GM10266 (cell line): Measurements from ENCODE around the gene NOS1AP.

ENCODE experiments used
- DNase-seq: peaks from one replicate; pipeline ENCODE4 v3.0.0; 2012; ENCODE audit errors: extremely low spot score
- TF ChIP-seq, protein P1 (sequence below): IDR thresholded peaks from 2 replicates; pipeline ENCODE4 v1.5.1; 2012; ENCODE audit warnings: mild to moderate bottlenecking, low read depth; ENCODE audit not compliant: control insufficient read depth, insufficient read depth; ENCODE audit errors: missing control alignments

Gene NOS1AP

DNA sequence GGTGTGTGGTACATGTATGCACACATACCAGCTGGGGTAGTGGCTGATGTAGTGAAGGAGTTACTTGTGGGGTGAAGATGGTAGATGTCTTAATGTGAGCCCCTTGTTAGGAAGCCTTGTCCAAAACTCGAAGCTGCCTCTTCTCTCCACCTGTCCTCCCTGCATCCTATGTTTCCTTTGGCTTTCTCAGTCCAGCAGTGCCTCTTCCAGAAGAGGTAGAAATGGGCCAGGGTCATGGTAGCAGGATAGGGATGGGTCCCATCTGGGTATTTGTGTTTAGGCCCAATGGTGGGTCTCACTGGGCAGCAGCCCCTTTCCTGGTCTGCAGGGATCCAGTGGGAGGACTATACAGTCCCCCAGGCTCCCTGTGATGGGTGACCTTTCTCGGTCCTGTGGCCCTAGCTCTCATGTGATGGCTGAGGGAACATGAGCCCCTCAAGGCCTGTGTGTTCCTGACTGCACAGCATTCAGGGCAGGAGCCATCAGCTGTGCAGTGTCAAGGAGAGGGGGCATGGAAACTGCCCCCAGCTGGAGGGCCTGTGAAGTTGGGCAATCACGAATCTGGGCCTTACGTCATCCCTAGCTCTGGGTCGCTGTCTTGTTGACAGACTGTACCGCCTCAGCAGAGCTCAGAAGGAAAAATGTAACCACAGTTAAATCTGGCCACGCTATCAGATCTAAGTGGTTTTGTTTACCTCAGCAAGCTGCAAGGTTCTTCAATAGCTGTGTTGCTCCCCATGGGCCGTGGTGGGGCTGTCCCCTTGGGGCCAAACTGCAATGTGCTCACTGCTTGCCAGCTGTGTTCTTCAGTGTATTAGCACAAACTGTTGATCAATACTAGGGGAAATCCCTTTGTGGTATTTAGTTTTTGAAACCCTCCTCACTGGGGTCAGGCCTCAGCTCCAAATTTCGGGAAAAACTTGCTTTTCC is 82.7 kb downstream of the NOS1AP start:
- TF ChIP-seq, protein P1, sequence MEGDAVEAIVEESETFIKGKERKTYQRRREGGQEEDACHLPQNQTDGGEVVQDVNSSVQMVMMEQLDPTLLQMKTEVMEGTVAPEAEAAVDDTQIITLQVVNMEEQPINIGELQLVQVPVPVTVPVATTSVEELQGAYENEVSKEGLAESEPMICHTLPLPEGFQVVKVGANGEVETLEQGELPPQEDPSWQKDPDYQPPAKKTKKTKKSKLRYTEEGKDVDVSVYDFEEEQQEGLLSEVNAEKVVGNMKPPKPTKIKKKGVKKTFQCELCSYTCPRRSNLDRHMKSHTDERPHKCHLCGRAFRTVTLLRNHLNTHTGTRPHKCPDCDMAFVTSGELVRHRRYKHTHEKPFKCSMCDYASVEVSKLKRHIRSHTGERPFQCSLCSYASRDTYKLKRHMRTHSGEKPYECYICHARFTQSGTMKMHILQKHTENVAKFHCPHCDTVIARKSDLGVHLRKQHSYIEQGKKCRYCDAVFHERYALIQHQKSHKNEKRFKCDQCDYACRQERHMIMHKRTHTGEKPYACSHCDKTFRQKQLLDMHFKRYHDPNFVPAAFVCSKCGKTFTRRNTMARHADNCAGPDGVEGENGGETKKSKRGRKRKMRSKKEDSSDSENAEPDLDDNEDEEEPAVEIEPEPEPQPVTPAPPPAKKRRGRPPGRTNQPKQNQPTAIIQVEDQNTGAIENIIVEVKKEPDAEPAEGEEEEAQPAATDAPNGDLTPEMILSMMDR, result no peak
- DNase-seq, result peak; percentile 59

DNA sequence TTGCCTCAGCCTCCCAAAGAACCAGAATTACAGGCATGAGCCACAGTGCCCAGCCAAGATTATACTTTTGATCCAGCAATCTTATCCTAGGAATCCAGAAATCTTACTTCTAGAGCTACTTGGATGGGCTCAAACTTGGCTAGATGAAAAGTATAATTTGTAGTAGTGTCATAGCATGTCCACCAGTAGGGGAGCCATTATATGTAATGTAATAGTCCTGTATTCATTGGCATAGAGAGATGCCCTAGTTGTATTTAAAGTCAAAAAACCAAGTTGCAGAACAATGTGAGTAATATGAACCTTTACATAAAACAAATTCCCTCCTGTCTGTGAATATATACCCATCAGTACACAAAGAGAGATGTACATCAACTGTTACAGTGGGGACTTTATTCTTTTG is 83.9 kb downstream of the NOS1AP start:
- TF ChIP-seq, protein P1, result no peak
- DNase-seq, result no peak

DNA sequence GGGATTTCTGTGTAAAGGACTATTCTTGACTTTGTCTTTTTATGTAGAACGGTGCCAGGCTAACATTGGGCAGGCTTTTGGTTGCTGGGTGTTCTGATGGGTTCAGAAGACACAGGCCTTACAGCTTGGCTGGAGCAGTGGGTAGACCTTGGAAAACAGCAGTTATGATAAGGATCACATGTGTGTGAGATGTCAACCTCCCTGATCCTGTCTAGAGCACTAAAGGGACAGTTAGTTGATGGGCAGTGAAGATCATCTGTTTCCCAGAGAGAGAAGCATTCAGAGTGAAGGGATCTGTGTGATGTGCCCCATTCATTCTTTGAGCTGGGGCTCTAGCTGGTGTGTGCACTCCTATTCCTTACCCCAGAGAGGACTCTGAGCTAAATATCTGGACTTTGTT is 88.0 kb downstream of the NOS1AP start:
- TF ChIP-seq, protein P1, result no peak
- DNase-seq, result no peak

DNA sequence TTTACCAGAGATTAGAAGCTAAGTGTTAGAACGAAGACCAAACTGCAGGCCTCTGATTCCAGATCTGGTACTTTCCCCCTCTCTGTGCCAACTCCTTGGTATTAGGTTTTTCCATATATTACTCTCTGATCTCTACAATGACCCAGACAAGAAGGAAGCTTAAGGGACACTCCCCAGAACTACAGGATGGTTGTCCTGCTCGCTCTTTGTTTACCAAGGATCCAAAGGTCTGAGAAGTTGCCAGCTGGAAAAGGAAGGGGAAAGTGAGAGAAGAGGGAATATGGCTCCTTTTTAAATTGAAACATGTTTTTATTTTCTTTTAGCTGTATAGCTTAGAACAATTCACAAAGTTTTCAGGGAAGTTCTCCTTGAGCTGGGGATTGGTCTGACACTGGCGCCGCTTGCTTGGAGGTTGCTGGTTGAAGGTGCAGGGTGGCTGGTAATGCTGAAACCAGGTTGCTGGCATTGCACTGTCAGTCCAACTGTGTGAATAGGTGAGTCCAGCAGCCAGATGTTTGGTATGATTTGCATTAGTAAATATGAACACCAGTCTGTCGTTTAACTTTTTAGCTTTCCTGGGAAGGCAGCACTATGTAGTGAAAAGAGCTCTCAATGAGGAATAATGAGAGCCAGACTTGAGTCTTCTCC is 89.3 kb downstream of the NOS1AP start:
- DNase-seq, result no peak
- TF ChIP-seq, protein P1, result no peak

DNA sequence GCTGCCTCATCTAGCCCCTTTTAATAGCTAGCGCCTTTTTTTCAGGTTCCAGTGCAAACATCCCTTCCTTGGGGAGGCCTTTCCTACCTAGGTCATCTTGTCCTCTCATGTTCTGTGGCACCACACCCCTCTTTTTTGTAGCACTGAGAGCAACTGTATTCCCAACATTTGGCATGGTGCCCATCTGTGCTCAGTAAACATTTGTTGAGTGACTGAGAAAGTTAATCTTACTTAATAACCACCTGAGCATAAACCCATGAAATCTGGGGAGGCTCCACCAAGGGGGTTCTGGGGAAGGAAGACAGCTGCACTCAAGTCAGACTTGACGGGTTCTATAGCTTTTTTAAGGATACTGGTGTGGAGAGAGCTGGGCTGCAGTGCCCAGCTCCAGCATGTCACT is 90.0 kb downstream of the NOS1AP start:
- TF ChIP-seq, protein P1, result no peak
- no peak for DNase-seq

DNA sequence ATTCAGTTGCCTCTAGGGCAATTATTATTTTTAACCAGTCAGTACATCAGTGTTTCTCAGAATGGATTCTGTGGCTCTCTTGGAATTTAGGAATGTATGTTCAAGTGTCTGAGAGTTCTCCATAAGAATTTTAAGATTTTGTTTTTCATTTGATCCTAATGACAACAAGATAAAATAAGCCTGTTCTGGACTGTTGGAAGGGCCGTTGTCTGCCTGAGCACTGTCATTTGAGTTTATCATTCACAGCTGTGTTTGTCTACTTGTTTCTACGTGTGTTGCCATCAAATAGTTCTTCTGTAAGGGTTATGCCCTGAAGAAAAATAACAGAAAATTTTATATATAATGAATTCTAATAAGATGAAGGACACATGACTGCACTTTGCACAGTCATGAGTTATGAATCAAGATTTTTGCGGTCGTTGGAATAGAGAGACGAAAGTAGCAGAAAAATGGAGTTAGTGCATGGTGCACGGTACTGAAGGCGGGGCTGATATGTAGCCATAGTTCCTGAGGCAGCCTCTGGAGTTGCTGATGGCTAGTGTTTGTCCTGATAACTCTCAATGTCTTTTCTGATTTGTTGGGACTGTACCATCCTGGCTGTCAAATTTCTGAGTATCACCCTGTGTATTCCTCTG is 92.5 kb downstream of the NOS1AP start:
- no peak for DNase-seq
- TF ChIP-seq, protein P1, result no peak
